ENCODE measurements around the gene NOXO1. TPM values are rescaled to one million over a fixed set of nuclear protein-coding genes. Genes with fewer than 3 reads are reported as not detected.
A peak's percentile ranks its signal among the peaks of the same experiment; 100 is the strongest.

NOXO1 gene
- total RNA-seq, 1 donor from 2014 or later, result 0.96 TPM

GRCh38 chr16:2023092-2024031, 42.1 kb upstream of the NOXO1 start:
- TF ChIP-seq CTCF (IDR thresholded peaks at IDR 0.05; ENCODE audit: insufficient read depth, low read length, poor library complexity, severe bottlenecking), result peak; percentile 86
- H3K4me3 ChIP-seq (ENCODE audit: low read depth, low read length), result peak overlapping the region; percentile 15
- H3K27me3 ChIP-seq (ENCODE audit: control insufficient read depth, insufficient read depth, low read length), result peaks cover 28% of the 10 kb centered on the region
- H3K36me3 ChIP-seq (ENCODE audit: control insufficient read depth, insufficient read depth, low read length), result no peaks in the 10 kb centered on the region
- DNase-seq (ENCODE audit: low read depth), result no peak

GRCh38 chr16:2022723-2023091, 41.4 kb upstream of the NOXO1 start:
- no peak for TF ChIP-seq CTCF (IDR thresholded peaks at IDR 0.05; ENCODE audit: insufficient read depth, low read length, poor library complexity, severe bottlenecking)
- H3K27me3 ChIP-seq (ENCODE audit: control insufficient read depth, insufficient read depth, low read length), result peaks cover 28% of the 10 kb centered on the region
- H3K36me3 ChIP-seq (ENCODE audit: control insufficient read depth, insufficient read depth, low read length), result no peaks in the 10 kb centered on the region
- DNase-seq (ENCODE audit: low read depth), result no peak
- H3K4me3 ChIP-seq (ENCODE audit: low read depth, low read length), result peak overlapping the region; percentile 4

- no peak for DNase-seq (ENCODE audit: low read depth)
- H3K4me3 ChIP-seq (ENCODE audit: low read depth, low read length), result no peak overlapping the region
Observed at GRCh38 chr16:2019921-2020831, 38.9 kb upstream of the NOXO1 start.

GRCh38 chr16:2019518-2019920, 38.2 kb upstream of the NOXO1 start, which contains the start of gene NPW:
NPW (plus strand) TSS chr16:2019785.
- no peaks in the 10 kb centered on the region for H3K36me3 ChIP-seq (ENCODE audit: control insufficient read depth, insufficient read depth, low read length)
- H3K27me3 ChIP-seq (ENCODE audit: control insufficient read depth, insufficient read depth, low read length), result peaks cover 28% of the 10 kb centered on the region
- no peak for DNase-seq (ENCODE audit: low read depth)
- no peak for TF ChIP-seq CTCF (IDR thresholded peaks at IDR 0.05; ENCODE audit: insufficient read depth, low read length, poor library complexity, severe bottlenecking)
- H3K4me3 ChIP-seq (ENCODE audit: low read depth, low read length), result no peak within 1 kb of the TSS

More at GRCh38 chr16:2019921-2020831, 38.9 kb upstream of the NOXO1 start:
- TF ChIP-seq CTCF (IDR thresholded peaks at IDR 0.05; ENCODE audit: insufficient read depth, low read length, poor library complexity, severe bottlenecking), result no peak
- no peaks in the 10 kb centered on the region for H3K36me3 ChIP-seq (ENCODE audit: control insufficient read depth, insufficient read depth, low read length)
- H3K27me3 ChIP-seq (ENCODE audit: control insufficient read depth, insufficient read depth, low read length), result peaks cover 28% of the 10 kb centered on the region

- DNase-seq (ENCODE audit: low read depth), result no peak
- no peaks in the 10 kb centered on the region for H3K36me3 ChIP-seq (ENCODE audit: control insufficient read depth, insufficient read depth, low read length)
- H3K4me3 ChIP-seq (ENCODE audit: low read depth, low read length), result no peak overlapping the region
- TF ChIP-seq CTCF (IDR thresholded peaks at IDR 0.05; ENCODE audit: insufficient read depth, low read length, poor library complexity, severe bottlenecking), result peak; percentile 45
- peaks cover 24% of the 10 kb centered on the region for H3K27me3 ChIP-seq (ENCODE audit: control insufficient read depth, insufficient read depth, low read length)
Observed at GRCh38 chr16:2016407-2016922, 35.2 kb upstream of the NOXO1 start.

Data from kidney epithelial cell (primary cell).